ENCODE measurements around the gene BRD7. TPM values are rescaled to one million over a fixed set of nuclear protein-coding genes. Genes with fewer than 3 reads are reported as not detected.

Gene BRD7
- total and polyA plus RNA-seq, 2 of the 13 experiments (the other 11 are each of a cell fraction or from before 2014, with no cell fraction given): 82.3 to 149 TPM

GRCh38 chr16:50291719-50292565 is 76.8 kb downstream of the BRD7 start (continued):
- TF ChIP-seq ZNF704 (CRISPR knock-in tag; IDR thresholded peaks at IDR 0.05; ENCODE audit: borderline replicate concordance): no peak
- TF ChIP-seq ZNF44 (CRISPR knock-in tag; IDR thresholded peaks at IDR 0.05): no peak; the same call in 1 of the 2 replicates
- peak; percentile 55 for TF ChIP-seq ZMYM4 (CRISPR knock-in tag; IDR thresholded peaks at IDR 0.05)
- TF ChIP-seq MAFK (conservative IDR thresholded peaks at IDR 0.05 in 1 of 2, IDR thresholded peaks at IDR 0.05 in 1 of 2; ENCODE audit: low read length in 2 of 2): no peak
- no peak for TF ChIP-seq ZNF569 (CRISPR knock-in tag; IDR thresholded peaks at IDR 0.05; ENCODE audit: borderline replicate concordance)
- TF ChIP-seq ZNF891 (CRISPR knock-in tag; IDR thresholded peaks at IDR 0.05): peak; percentile 11; the same call in 1 of the 2 replicates
- TF ChIP-seq NFAT5 (CRISPR knock-in tag; IDR thresholded peaks at IDR 0.05): no peak
- TF ChIP-seq ZBTB1 (CRISPR knock-in tag; IDR thresholded peaks at IDR 0.05; ENCODE audit: borderline replicate concordance): no peak
- no peak for TF ChIP-seq ZFP62 (CRISPR knock-in tag; IDR thresholded peaks at IDR 0.05)
- no peak for TF ChIP-seq ZNF879 (CRISPR knock-in tag; IDR thresholded peaks at IDR 0.05)
- TF ChIP-seq SMARCC2 (IDR thresholded peaks at IDR 0.05): no peak
- TF ChIP-seq ZNF33A (CRISPR knock-in tag; IDR thresholded peaks at IDR 0.05; ENCODE audit: borderline replicate concordance): no peak
- no peak for TF ChIP-seq SMAD9 (CRISPR knock-in tag; IDR thresholded peaks at IDR 0.05)
- no peak for TF ChIP-seq HOXA5 (CRISPR knock-in tag; IDR thresholded peaks at IDR 0.05)
- TF ChIP-seq LBX2 (CRISPR knock-in tag; IDR thresholded peaks at IDR 0.05; ENCODE audit: borderline replicate concordance): no peak
- TF ChIP-seq ZNF644 (CRISPR knock-in tag; IDR thresholded peaks at IDR 0.05; ENCODE audit: low read depth): 0 out of 2 replicates have a peak, but pooled peaks have one; percentile 25
- peak; percentile 80 for TF ChIP-seq ZNF317 (CRISPR knock-in tag; IDR thresholded peaks at IDR 0.05)
- no peak for TF ChIP-seq ARID3A (IDR thresholded peaks at IDR 0.05; ENCODE audit: low read depth, low read length)
- TF ChIP-seq ZNF451 (CRISPR knock-in tag; IDR thresholded peaks at IDR 0.05): peak; percentile 74; the same call in 1 of the 2 replicates
- no peak for TF ChIP-seq ZNF256 (CRISPR knock-in tag; conservative IDR thresholded peaks at IDR 0.05)
- TF ChIP-seq ZFP82 (CRISPR knock-in tag; IDR thresholded peaks at IDR 0.05; ENCODE audit: borderline replicate concordance): no peak
- no peak for TF ChIP-seq ZNF354B (CRISPR knock-in tag; IDR thresholded peaks at IDR 0.05)

Measured in HepG2 (cell line).